Aorta (tissue), 4 donors: ENCODE data around the gene NXPE4. TPM values are rescaled to one million over a fixed set of nuclear protein-coding genes. Genes with fewer than 3 reads are reported as not detected.

Experiments
- polyA plus RNA-seq, 2 donors: library from polyadenylated mRNA; stranded (reverse); fragments of 200-250 nt; gene quantifications; one replicate each; pipeline ENCODE4 v1.2.3, GENCODE V29; 2013
- total RNA-seq, 2 donors: library from RNA; stranded (reverse); fragmentation: NEBNext Ultra II Directional; extraction: Animal tissue kit (Norgen Biotek cat#: 25700); gene quantifications; one replicate each; pipeline ENCODE4 v1.2.1, GENCODE V29; 2021
- donor health status: healthy with polysubstance abuse.
- donor health status: Bipolar disorder and iron deficiency.
- donor health status: DM: no; HTN: no; CAD: no.
- donor health status: DM: yes; HTN: yes; CAD: no.

Gene NXPE4
- total and polyA plus RNA-seq, 4 donors = 0.33 to 1.9 TPM; not detected in 2

Other genes starting within 250 kb of the NXPE4 start
- 1 to 10 TPM; 4.4 to 4.9 TPM for gene C11orf71, start 195.3 kb downstream of the NXPE4 start, total RNA-seq
- 1 to 10 TPM; 4.4 to 6.1 TPM for gene C11orf71, start 195.3 kb downstream of the NXPE4 start, polyA plus RNA-seq
- 10 to 100 TPM; 37.1 to 37.9 TPM for gene RBM7, start 195.1 kb downstream of the NXPE4 start, total RNA-seq
- 10 to 100 TPM; 19.9 to 22.3 TPM for gene RBM7, start 195.1 kb downstream of the NXPE4 start, polyA plus RNA-seq
- 100 to 1,000 TPM; 103 to 109 TPM for gene REXO2, start 156.3 kb downstream of the NXPE4 start, total RNA-seq
- gene REXO2, start 156.3 kb downstream of the NXPE4 start, polyA plus RNA-seq = 100 to 1,000 TPM in 1 of 2 donors, 10 to 100 TPM in 1; 96.3 to 105 TPM
- gene NXPE1, start 35.9 kb downstream of the NXPE4 start, total RNA-seq = not detected
- 1 to 10 TPM in 1 of 2 donors, under 1 TPM in 1; 0.15 to 6.3 TPM for gene NXPE1, start 35.9 kb downstream of the NXPE4 start, polyA plus RNA-seq
- under 1 TPM; 0.19 to 0.99 TPM for gene NXPE2, start 82.7 kb upstream of the NXPE4 start, total RNA-seq
- not detected for gene NXPE2, start 82.7 kb upstream of the NXPE4 start, polyA plus RNA-seq